Measurements from ENCODE around the gene DUSP22.
A peak's percentile ranks its signal among the peaks of the same experiment; 100 is the strongest.

The DUSP22 gene

DNA sequence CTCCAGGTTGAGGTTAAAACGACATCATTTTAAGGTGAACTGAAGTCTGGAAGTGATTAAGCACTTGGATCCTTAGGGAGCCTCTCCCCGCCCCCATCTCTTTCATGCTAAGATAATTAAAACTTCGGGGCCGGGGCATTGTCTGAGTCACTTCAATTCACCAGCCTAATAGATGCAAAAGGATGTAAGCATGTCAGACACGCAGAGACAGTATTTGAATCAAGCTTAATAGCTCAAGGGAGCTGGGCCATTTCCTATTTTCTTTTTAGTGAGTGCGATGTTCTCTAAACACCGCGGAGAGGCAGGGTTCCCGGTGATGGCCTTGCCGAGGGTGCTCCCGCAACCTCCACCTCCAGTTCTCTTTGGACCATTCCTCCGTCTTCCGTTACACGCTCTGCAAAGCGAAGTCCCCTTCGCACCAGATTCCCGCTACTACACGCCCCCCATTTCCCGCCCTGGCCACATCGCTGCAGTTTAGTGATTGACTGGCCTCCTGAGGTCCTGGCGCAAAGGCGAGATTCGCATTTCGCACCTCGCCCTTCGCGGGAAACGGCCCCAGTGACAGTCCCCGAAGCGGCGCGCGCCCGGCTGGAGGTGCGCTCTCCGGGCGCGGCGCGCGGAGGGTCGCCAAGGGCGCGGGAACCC lies 98.7 kb downstream of the DUSP22 start:
- no peak for FAIRE-seq
- no peak for DNase-seq (ENCODE audit: insufficient read length, low spot score)

DNA sequence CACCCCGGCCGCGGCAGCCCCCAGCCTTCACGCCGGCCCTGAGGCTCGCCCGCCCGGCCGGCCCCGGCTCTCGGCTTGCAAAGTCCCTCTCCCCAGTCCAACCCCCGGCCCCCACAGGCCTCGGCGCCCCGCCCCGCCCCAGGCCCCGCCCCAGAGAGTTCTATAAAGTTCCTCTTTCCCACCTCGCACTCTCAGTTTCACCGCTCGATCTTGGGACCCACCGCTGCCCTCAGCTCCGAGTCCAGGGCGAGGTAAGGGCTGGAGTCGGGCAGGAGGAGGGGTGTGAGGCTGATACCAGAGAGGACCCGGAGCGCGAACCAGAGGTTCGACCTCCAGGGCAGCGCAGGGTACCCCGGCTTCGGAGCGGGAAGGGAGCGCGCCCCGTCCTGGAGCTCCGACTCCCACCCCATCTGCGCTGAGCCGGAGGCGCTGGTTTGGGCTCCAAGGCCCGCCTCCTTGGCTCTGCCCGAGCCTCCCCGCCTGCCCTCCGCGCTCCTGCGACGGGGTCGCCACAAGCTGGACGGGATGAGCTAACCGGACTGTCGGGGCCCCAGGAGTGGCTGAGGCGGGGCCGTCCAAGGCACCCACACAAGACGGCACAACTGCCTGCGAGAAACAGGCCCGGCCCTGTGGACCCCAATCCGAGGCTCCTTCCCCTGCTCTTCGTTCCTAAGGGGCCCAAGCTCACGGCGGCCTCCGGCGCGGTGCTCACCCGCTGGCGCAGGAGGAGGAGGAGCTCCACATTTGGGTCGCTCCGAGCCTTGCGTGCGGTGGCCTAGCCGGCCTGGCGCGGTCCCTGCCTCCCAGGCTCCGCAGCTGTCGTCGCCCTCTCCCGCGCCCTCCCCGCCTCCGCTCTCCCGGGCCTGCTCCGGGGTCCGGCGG lies 99.5 kb downstream of the DUSP22 start, which contains the start of gene IRF4:
Gene IRF4, plus strand, starts transcription at position 194 of the 882 bp plus-strand sequence. CDS start 1,401 bp downstream, outside the sequence.
- FAIRE-seq (peak; percentile 90), DNase-seq (ENCODE audit: insufficient read length, low spot score) (peak; percentile 80)

DNA sequence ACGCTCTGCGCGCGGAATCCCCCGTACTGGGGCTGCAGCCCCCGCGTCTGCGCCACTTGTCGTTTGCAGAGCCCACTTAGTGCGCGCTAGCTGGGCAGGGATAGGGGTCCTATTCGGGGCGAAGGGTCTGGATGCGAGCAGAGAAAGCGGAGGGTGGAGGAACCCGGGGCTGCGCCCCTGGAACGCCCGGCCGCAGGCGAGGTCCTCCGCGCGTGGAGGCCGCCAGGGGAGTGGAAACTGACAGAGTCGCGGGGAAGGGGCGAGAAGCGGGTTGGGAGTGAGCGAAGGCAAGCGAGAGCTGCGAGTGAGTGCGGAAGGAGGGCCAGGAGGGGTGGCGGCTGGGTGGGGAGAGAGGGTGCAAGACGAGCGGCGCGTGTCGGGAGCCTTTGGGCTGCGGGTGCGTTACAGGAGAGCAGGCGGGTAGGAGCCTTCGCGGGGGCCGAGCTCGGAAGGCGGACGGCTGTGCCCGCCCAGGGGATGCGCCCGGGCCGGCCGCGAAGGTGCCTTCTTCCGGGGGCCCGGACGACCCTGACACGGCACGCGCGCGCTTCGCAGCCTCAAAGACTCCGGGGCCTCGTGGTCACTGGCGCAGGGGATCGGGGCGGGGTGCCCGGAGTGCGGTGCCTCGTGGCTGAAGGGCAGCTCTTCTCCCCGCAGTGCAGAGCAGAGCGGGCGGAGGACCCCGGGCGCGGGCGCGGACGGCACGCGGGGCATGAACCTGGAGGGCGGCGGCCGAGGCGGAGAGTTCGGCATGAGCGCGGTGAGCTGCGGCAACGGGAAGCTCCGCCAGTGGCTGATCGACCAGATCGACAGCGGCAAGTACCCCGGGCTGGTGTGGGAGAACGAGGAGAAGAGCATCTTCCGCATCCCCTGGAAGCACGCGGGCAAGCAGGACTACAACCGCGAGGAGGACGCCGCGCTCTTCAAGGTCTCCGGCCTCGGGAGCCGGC lies 100.4 kb downstream of the DUSP22 start:
- DNase-seq (ENCODE audit: insufficient read length, low spot score) = no peak
- no peak for FAIRE-seq

DNA sequence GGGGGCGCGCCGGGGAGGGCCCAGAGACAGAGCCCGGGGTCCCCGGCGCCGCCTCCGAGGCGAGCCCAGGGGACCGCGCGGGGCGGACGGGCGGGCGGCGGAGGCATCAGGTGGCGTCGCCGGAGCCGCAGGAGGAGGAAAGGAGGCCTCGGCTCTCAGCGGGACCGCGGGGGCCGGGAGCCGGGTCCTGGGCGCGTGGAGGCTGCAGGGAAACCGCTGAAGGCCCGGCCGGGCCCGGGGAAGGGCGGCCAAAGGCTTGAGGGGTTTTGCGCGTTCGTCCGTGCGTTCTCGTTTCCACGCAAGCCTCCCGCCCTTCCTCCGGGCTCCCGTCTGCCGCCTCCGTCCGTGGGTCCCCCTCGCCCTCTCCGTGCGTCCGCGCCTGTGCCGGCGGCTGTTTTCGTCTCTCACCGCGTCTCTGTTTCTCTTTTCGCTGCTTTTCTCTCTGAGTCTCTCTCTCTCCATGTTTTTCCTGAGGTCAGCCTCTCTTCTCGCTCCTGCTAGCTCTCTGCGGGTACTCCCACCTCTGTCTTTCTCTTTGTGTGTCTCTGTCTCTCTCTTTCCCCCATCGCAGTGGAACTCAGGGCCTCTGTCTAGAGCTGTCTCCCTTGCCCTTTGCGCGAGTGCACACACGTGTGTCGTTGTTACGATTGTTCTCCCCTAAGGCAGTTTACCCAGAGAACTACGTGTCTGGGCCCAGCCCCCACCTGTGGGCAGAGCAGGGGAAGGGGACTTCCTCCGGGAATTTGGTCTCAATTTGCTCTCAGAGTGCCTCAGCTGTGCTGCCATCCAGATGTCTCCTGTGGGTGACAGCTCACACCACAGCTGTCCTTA lies 101.3 kb downstream of the DUSP22 start:
- FAIRE-seq (peak; percentile 8), DNase-seq (ENCODE audit: insufficient read length, low spot score) (no peak)

DNA sequence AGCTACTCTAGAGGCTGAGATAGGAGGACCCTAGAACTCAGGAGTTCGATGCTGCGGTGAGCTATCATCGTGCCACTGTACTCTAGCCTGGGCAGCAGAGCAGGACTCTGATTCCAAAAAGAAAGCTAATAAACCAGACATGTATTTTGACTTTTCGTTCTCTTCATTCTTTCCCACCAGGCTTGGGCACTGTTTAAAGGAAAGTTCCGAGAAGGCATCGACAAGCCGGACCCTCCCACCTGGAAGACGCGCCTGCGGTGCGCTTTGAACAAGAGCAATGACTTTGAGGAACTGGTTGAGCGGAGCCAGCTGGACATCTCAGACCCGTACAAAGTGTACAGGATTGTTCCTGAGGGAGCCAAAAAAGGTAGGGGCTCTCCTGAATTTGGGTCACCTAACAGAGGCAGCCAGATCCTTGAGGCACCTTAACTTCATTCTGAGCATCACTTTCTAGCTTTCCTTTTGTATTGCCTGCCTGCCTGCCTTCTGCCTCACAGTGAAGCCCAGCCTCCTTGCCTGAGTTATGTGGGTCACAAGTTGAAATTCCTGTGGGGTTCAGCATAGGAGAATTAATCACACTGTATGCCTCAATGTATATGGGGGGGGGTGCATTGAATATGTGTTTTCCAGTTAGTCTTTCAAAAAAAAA lies 102.5 kb downstream of the DUSP22 start:
- DNase-seq (ENCODE audit: insufficient read length, low spot score) (no peak), FAIRE-seq (peak; percentile 75)

DNA sequence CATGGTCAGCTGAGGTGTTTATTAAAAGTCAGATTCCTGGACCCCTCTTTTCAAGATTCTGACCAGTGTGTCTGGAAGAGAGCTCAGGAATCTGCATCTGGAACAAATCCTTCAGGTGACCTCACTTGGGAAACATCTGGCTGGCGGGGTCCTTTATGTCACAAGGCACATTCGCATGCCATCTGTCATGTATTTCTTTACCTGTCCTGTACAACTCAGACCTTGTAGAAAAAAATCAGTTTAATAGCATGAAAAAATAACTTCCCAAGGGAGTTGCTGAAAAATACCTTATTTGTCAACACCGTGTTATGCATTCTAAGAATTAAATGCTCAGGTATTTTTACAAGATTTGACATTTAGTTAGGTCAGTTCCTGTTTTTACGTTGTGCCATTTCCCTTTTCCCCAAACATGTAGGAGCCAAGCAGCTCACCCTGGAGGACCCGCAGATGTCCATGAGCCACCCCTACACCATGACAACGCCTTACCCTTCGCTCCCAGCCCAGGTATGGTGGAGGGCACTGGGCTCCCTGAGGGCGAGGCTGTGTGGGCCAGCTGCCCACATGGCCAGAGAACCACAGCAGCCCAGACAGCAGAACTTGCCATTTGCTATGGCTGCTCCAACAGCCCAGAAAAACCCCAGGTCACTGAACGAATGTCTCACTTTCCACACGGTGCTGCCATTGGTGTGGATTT lies 103.3 kb downstream of the DUSP22 start:
- DNase-seq (ENCODE audit: insufficient read length, low spot score) (no peak), FAIRE-seq (peak; percentile 4)

DNA sequence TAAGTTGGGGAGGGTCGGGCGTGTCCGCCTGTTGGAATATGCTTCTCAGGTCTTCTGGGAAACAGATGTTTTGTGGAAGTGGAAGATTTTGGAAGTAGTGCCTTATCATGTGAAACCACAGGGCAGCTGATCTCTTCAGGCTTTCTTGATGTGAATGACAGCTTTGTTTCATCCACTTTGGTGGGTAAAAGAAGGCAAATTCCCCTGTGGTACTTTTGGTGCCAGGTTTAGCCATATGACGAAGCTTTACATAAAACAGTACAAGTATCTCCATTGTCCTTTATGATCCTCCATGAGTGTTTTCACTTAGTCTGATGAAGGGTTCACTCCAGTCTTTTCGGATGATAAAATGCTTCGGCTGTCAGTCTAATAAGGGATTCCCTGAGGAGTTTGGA lies 103.8 kb downstream of the DUSP22 start:
- FAIRE-seq = no peak
- DNase-seq (ENCODE audit: insufficient read length, low spot score) = no peak

DNA sequence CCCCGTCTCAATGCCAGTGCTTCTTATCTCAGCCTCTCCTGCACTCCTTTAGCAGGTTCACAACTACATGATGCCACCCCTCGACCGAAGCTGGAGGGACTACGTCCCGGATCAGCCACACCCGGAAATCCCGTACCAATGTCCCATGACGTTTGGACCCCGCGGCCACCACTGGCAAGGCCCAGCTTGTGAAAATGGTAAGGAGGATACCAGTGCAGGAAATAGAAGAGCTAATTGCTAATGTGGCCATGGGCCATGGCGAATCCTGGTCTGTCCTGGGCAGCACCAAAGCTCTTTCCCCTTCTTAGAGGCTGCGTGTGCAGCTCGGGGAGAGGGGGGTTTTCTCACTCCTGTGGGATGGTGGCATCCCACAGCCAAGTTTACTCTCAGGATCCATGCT lies 104.8 kb downstream of the DUSP22 start:
- FAIRE-seq (no peak), DNase-seq (ENCODE audit: insufficient read length, low spot score) (no peak)

DNA sequence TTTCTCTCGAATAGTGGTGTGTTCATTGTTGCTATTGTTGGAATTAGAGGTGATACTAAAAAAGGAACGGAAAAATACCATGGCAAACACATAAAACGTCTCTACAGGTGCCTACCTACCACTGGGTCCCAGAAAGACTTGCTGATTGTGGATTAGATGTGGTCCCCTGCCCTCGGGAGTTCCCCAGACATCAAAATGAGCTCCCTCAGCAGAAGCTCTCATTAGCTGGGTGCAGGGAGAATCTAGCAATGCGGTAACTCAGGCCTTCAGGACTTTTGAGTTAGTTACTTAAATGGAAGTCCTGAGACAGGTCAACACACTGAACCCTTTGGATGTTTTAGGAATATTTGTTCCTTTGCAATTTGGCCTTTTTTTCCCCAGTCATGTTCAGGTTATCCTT lies 105.3 kb downstream of the DUSP22 start:
- DNase-seq (ENCODE audit: insufficient read length, low spot score) = no peak
- FAIRE-seq = no peak

DNA sequence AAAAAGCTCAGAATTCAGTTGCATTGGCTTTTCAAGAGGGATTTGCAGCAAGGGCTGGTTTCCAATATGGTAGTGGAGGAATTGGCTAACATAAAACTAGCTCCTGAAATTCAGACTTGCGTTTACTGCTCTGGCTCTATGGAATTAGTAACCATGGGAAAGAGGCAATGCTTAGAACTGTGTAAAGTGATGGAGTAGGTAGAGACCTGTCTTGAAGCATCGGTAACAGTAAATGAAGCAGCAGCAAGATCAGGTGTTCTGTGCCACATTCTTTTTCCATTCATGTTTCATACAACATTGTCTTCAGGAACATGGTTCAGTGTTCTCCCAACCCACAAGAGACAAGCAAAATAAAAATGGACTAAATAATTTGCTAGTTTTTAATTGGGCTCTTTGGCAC lies 105.8 kb downstream of the DUSP22 start:
- DNase-seq (ENCODE audit: insufficient read length, low spot score) = no peak
- no peak for FAIRE-seq

DNA sequence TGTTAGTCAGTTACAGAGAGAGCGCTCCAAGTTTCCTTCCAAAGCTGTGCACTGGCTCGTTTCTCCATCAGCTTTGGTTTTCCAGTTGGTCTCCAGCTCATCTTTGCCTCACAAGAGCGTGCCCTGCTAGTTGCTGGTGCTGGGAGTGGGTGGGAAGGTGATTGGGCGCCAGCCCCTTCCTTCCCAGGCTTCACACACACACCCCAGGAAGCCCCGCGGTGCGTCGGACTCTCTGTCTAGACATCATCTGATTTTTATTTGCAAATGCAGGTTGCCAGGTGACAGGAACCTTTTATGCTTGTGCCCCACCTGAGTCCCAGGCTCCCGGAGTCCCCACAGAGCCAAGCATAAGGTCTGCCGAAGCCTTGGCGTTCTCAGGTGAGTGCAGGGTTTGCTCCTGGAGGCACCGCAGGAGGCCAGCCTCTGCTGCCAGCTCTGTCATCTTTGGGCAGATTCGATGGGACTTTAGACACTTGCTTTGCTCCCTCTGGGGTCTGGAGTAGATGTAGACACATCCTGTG lies 106.3 kb downstream of the DUSP22 start:
- no peak for DNase-seq (ENCODE audit: insufficient read length, low spot score)
- FAIRE-seq = peak; percentile 61

DNA sequence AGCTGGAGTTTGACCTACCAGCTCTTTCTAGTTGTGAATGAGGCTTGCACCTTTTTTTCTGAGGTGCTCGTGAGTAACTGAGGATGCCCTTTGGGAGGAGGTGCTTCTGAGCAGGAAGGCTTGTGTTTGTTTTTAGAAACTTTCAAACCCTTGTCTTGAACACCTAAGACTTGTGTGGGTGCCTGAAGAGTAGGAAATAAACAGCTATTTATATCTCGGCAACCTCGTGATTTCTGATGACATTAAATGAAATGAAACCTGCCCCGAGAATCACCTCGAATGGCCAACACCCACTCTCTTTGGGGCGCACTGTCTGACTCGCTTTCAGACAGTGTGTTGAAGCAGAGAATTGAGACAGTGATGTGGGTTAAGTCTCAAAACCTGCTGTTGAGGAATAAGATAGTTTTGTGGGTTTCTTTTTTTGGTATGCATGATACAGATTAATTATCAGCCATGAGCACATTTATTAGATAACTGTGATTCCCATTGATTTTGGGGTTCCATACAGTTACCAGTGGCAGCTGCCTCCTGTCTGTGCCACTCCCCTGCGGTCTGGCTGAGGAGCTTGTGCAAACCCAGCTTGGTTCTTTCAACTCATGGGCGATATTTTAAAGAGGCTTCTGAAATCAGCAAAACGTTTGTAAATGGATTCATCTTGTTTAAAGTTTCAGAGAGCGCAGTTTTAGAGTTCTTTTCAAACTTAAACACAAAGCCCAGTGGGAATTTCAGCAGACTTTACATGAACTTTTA lies 107.7 kb downstream of the DUSP22 start:
- FAIRE-seq (peak; percentile 93), DNase-seq (ENCODE audit: insufficient read length, low spot score) (no peak)

DNA sequence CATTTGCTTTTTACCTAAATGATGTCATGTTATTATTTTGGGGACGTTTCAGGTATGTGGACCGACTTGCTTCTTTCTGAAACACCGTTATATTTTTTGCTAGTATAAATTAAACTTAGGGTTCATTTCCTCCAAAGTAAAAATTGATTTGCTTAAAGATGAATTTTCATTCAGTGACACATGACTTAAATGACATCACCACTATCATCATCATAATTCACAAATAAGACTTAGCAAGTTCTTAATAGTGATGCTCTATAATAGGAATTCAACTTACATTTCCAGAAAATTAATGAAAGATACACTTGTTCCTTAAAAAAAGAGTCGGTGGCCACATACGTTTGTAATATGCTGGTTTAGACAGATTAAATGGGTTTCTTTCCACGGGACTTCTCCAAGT lies 108.5 kb downstream of the DUSP22 start:
- FAIRE-seq (no peak), DNase-seq (ENCODE audit: insufficient read length, low spot score) (no peak)

Measured in GM19239 (cell line).